Measurements from ENCODE around the gene ANKK1. TPM values are rescaled to one million over a fixed set of nuclear protein-coding genes. Genes with fewer than 3 reads are reported as not detected.

ANKK1 gene
- not detected in 2 replicates for total RNA-seq (2021; fragmentation: NEBNext Ultra II Directional; extraction: Animal tissue kit (Norgen Biotek cat#: 25700))
- polyA plus RNA-seq (2011; rRNA removed) = 0.11 and 0.38 TPM in 2 replicates
- 0.31 TPM for polyA plus RNA-seq (2011; cell fraction: cytosol; rRNA removed)
- polyA plus RNA-seq (2011; cell fraction: nucleus; rRNA removed) = 0.60 TPM
- polyA plus RNA-seq (2012, experiment 1 of 2) = 0.07 to 0.22 TPM in 2 of 4 replicates, not detected in the others
- polyA plus RNA-seq (2012, experiment 2 of 2) = 0.05 TPM
- polyA plus RNA-seq (2013, experiment 1 of 2) = 0.02 TPM
- polyA plus RNA-seq (2013, experiment 2 of 2) = 0.02 TPM
- 0.07 and 0.32 TPM in 2 replicates for polyA minus RNA-seq (2011; rRNA and poly(A)+ RNA removed)
- not detected for polyA minus RNA-seq (2011; cell fraction: cytosol; rRNA and poly(A)+ RNA removed)
- 0.20 TPM for polyA minus RNA-seq (2011; cell fraction: nucleus; rRNA and poly(A)+ RNA removed)
- long read RNA-seq, experiment 1 = 0 reads
- long read RNA-seq, experiment 2 = 0 reads

DNA sequence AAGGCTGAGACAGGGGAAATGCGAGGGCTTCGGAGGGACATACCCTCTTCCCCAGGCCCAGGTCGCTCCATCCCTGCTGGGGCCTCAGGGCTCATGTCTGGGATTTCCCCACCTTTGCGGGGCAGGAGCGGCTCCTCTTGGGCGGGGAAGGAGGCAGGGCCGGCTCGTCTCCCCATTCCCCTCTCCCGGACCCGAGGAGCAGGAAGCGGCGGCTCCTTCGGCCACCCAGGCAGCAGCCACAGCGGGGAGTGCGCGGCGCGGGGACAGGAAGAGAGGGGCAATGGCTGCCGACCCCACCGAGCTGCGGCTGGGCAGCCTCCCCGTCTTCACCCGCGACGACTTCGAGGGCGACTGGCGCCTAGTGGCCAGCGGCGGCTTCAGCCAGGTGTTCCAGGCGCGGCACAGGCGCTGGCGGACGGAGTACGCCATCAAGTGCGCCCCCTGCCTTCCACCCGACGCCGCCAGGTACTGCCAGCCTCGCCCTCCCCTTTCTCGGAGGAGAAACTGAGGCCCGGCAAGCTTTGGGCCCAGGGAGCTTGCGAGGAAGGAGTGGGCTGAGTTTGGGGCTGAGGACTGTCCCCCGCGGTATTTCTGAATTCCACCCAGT lies at the start of gene ANKK1:
TSS of gene ANKK1 (plus strand) at position 175 of the 607 bp plus-strand sequence. CDS start at position 281, 106 bp downstream.
- DNase-seq (ENCODE audit: low read depth in 1 of 2, low spot score in 2 of 2) (peak; percentile 41 to 86), FAIRE-seq (no peak)
- peak within 1 kb of the TSS; percentile 81 for H3K18ac ChIP-seq (ENCODE audit: extremely low read depth, low read length)
- no peak within 1 kb of the TSS for H4K5ac ChIP-seq (ENCODE audit: insufficient read length, low read depth, low read length)
- peak within 1 kb of the TSS; percentile 34 for H3K56ac ChIP-seq (replicated peaks; ENCODE audit: insufficient read length, low read depth, low read length)
- peak within 1 kb of the TSS; percentile 31 to 55 (median 36); a peak in 7 of 8 replicates for H3K4me3 ChIP-seq (ENCODE audit: extremely low read depth in 1 of 4, insufficient read depth in 2 of 4, low read depth in 3 of 4, low read length in 4 of 4)
- no peaks in the 10 kb centered on the region for H3K23me2 ChIP-seq (ENCODE audit: low read depth, low read length)
- peaks cover 0 to 8% (median 4%) of the 10 kb centered on the region in 4 experiments; a peak in 3 of 7 replicates for H3K27me3 ChIP-seq (replicated peaks in 1 of 4; ENCODE audit: control insufficient read depth in 3 of 4, extremely low read depth in 1 of 4, insufficient read depth in 3 of 4, low read length in 3 of 4)
- peak within 1 kb of the TSS; percentile 44; the same call in 1 of the 2 replicates for H2BK20ac ChIP-seq (ENCODE audit: low read length)
- no peaks in the 10 kb centered on the region for H3K36me3 ChIP-seq (ENCODE audit: control insufficient read depth in 2 of 4, insufficient read depth in 4 of 4, low read length in 3 of 4)
- no peak within 1 kb of the TSS for H3K4ac ChIP-seq (replicated peaks; ENCODE audit: insufficient read length, low read depth, low read length)
- 0 out of 2 replicates have a peak within 1 kb of the TSS, but pooled peaks have one; percentile 55 for H2BK15ac ChIP-seq (ENCODE audit: low read length)
- H2BK12ac ChIP-seq (ENCODE audit: low read depth, low read length) = no peak within 1 kb of the TSS; the same call in none of the 2 replicates
- POLR2A ChIA-PET (ENCODE audit: partially characterized antibody) = interaction anchor here (0.9 to 1.4 kb wide), 3 partner anchors 13 to 122 kb away, joined by 3 read pairs; no protein-coding TSS in a partner anchor
- CTCF ChIA-PET (ENCODE audit: partially characterized antibody) = interaction anchor here (0.6 to 4.2 kb wide), 13 partner anchors 10 to 150 kb away, joined by 3 to 18 read pairs (median 4); partner anchors contain the start of gene DRD2
- H2AK5ac ChIP-seq (ENCODE audit: low read depth, low read length) = no peak within 1 kb of the TSS
- no peak within 1 kb of the TSS; the same call in 1 of the 2 replicates for H3K27ac ChIP-seq (ENCODE audit: low read depth, low read length)
- H3K14ac ChIP-seq (ENCODE audit: insufficient read length) = no peak within 1 kb of the TSS
- no peaks in the 10 kb centered on the region for H4K20me1 ChIP-seq (replicated peaks in 1 of 2; ENCODE audit: control insufficient read depth in 1 of 2, insufficient read depth in 2 of 2, low read length in 2 of 2)
- H3K79me1 ChIP-seq (ENCODE audit: low read depth, low read length) = no peaks in the 10 kb centered on the region
- peak within 1 kb of the TSS; percentile 83 for H2AFZ ChIP-seq (ENCODE audit: low read length)
- H3K4me1 ChIP-seq (replicated peaks in 1 of 4; ENCODE audit: control insufficient read depth in 3 of 4, insufficient read depth in 4 of 4, low read length in 3 of 4) = peaks cover 4 to 10% (median 8%) of the 10 kb centered on the region in 4 experiments; a peak in 5 of 7 replicates
- peak within 1 kb of the TSS; percentile 60 to 67 for H3K4me2 ChIP-seq (ENCODE audit: insufficient read depth in 1 of 2, low read depth in 2 of 2, low read length in 2 of 2)
- peak within 1 kb of the TSS; percentile 32; the same call in 1 of the 2 replicates for H2BK5ac ChIP-seq (ENCODE audit: low read depth, low read length)
- peak within 1 kb of the TSS; percentile 95 for H4K8ac ChIP-seq (ENCODE audit: extremely low read depth, insufficient read depth, low read length)
- H4K91ac ChIP-seq (replicated peaks; ENCODE audit: insufficient read length, low read length) = peak within 1 kb of the TSS; percentile 30
- no peaks in the 10 kb centered on the region for H3K9me3 ChIP-seq (ENCODE audit: insufficient read depth in 2 of 2, low read depth in 1 of 2, low read length in 1 of 2)
- H2BK120ac ChIP-seq (replicated peaks; ENCODE audit: low read depth, low read length) = peak within 1 kb of the TSS; percentile 23
- no peak within 1 kb of the TSS for H3K23ac ChIP-seq (ENCODE audit: insufficient read length)
- H3K9ac ChIP-seq (replicated peaks in 1 of 4; ENCODE audit: extremely low read depth in 1 of 4, low read depth in 3 of 4, low read length in 3 of 4) = peak within 1 kb of the TSS in 2 of 4 experiments; percentile 36 to 46; a peak in 2 of 7 replicates
- no peaks in the 10 kb centered on the region for H3K79me2 ChIP-seq (ENCODE audit: control insufficient read depth in 1 of 2, insufficient read depth in 2 of 2, low read length in 2 of 2)
- 15% methylated on average over 37 of the region's 46 CpGs; no CpG with 5 or more reads in 1 of the 2 experiments for WGBS, 2 experiments (ENCODE audit: extremely low coverage in 1 of 2, insufficient coverage in 1 of 2, insufficient read length in 1 of 2, insufficient replicate concordance in 2 of 2, low coverage in 1 of 2, low lambda C conversion rate in 2 of 2, missing lambda C conversion rate in 1 of 2)
- TF ChIP-seq POLR2A (IDR thresholded peaks at IDR 0.05; ENCODE audit: control extremely low read depth in 1 of 2, low read depth in 2 of 2, low read length in 2 of 2) = peak in 1 of 2 experiments; percentile 71; a peak in 2 of 3 replicates
- no peak for TF ChIP-seq JUN (IDR thresholded peaks at IDR 0.05; ENCODE audit: low read depth, low read length)
- no peak for TF ChIP-seq CBX5 (IDR thresholded peaks at IDR 0.05; ENCODE audit: low read depth, low read length)
- TF ChIP-seq, protein P1, sequence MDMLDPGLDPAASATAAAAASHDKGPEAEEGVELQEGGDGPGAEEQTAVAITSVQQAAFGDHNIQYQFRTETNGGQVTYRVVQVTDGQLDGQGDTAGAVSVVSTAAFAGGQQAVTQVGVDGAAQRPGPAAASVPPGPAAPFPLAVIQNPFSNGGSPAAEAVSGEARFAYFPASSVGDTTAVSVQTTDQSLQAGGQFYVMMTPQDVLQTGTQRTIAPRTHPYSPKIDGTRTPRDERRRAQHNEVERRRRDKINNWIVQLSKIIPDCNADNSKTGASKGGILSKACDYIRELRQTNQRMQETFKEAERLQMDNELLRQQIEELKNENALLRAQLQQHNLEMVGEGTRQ (IDR thresholded peaks at IDR 0.05; ENCODE audit: low read length) = no peak
- no peak for TF ChIP-seq SRF (IDR thresholded peaks at IDR 0.05; ENCODE audit: low read depth, low read length)
- TF ChIP-seq FOSL1 (IDR thresholded peaks at IDR 0.05; ENCODE audit: insufficient read depth, low read depth, low read length) = 0 out of 2 replicates have a peak, but pooled peaks have one; percentile 27
- TF ChIP-seq, protein P2, sequence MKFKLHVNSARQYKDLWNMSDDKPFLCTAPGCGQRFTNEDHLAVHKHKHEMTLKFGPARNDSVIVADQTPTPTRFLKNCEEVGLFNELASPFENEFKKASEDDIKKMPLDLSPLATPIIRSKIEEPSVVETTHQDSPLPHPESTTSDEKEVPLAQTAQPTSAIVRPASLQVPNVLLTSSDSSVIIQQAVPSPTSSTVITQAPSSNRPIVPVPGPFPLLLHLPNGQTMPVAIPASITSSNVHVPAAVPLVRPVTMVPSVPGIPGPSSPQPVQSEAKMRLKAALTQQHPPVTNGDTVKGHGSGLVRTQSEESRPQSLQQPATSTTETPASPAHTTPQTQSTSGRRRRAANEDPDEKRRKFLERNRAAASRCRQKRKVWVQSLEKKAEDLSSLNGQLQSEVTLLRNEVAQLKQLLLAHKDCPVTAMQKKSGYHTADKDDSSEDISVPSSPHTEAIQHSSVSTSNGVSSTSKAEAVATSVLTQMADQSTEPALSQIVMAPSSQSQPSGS (IDR thresholded peaks at IDR 0.05; ENCODE audit: low read length) = no peak
